ENCODE measurements around the gene MPG. TPM values are rescaled to one million over a fixed set of nuclear protein-coding genes. Genes with fewer than 3 reads are reported as not detected.

The MPG gene
- total and polyA plus RNA-seq, 7 donors = 23.0 to 68.1 (median 43.1) TPM

DNA sequence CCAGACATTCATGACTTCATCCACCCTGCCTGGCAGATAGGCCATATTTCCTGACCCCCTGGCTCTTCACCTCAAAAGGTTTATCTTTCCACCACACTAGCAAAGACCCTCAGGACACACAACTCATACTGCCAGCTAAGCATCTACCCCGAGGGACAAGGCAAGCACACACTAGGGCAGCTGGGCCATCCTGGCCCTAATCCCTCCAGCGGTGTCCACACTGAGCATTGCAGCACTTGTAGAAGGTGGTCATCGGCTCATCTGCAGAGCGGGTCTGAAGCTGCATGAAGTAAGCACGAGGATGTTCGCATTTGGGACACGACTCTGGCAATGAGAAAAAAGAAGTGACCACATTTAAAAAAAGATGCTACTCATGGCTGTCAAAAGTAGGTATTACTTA lies 30.8 kb upstream of the MPG start:
- WGBS, 3 donors = 92 to 96% (median 95%) methylated on average over 7 of the region's 7 CpGs

DNA sequence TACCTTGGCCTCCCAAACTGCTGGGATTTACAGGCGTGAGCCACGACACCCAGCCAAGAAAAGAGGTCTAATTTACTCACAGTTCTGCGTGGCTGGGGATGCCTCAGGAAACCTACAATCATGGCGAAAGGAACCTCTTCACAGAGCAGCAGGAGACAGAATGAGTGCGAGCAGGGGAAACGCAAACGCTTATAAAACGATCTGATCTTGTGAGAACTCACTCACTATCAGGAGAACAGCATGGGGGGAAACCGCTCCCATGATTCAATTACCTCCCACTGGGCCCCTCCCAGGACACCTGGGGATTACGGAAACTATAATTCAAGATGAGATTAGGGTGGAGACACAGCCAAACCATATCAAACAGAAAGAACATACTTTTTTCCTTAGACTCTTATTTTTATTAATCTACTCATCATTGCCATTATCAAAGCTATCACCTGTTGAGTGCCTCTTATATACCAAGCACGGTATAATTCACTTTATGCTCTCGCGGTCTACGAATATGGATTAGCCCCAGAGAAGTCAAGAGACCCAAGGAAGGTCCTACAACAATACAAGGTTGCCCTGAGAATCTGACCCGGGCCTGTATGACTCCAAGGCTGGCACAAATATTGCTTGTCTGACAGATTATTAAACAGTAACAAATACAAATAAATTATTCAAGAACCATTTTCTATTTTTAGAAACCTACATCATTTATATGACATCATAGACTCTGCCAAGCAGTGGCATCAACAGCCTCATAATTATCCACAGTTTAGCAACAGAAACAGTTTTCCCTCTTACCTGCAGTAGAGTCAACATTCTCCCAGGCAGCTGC lies 27.0 kb upstream of the MPG start:
- ATAC-seq (no peak), DNase-seq (no peak)
- H3K27me3 ChIP-seq (ENCODE audit: insufficient read depth in 3 of 3, low read length in 2 of 3) = no peaks in the 10 kb centered on the region
- intact Hi-C loops (cut with DNase I) = no loop called here
- 82 to 88% (median 88%) methylated on average over 15 of the region's 15 CpGs for WGBS, 3 donors
- no peaks in the 10 kb centered on the region for H3K9me3 ChIP-seq
- H3K36me3 ChIP-seq (ENCODE audit: insufficient read depth in 1 of 2, low read depth in 1 of 2) = peaks cover 0 to 38% of the 10 kb centered on the region in 2 donors
- H3K27ac ChIP-seq = no peak overlapping the region
- no peak overlapping the region for H3K4me3 ChIP-seq
- peaks cover 11% of the 10 kb centered on the region for H3K4me1 ChIP-seq
- TF ChIP-seq, protein P1, sequence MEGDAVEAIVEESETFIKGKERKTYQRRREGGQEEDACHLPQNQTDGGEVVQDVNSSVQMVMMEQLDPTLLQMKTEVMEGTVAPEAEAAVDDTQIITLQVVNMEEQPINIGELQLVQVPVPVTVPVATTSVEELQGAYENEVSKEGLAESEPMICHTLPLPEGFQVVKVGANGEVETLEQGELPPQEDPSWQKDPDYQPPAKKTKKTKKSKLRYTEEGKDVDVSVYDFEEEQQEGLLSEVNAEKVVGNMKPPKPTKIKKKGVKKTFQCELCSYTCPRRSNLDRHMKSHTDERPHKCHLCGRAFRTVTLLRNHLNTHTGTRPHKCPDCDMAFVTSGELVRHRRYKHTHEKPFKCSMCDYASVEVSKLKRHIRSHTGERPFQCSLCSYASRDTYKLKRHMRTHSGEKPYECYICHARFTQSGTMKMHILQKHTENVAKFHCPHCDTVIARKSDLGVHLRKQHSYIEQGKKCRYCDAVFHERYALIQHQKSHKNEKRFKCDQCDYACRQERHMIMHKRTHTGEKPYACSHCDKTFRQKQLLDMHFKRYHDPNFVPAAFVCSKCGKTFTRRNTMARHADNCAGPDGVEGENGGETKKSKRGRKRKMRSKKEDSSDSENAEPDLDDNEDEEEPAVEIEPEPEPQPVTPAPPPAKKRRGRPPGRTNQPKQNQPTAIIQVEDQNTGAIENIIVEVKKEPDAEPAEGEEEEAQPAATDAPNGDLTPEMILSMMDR (IDR thresholded peaks at IDR 0.05) = no peak

More for the DNA sequence above, 30.8 kb upstream of the MPG start:
- ATAC-seq (no peak), DNase-seq (no peak)
- no peaks in the 10 kb centered on the region for H3K27me3 ChIP-seq (ENCODE audit: insufficient read depth in 3 of 3, low read length in 2 of 3)
- intact Hi-C loops (cut with DNase I) = no loop called here
- peaks cover 4% of the 10 kb centered on the region for H3K4me1 ChIP-seq
- H3K36me3 ChIP-seq (ENCODE audit: insufficient read depth in 1 of 2, low read depth in 1 of 2) = peaks cover 5 to 53% of the 10 kb centered on the region in 2 donors
- no peaks in the 10 kb centered on the region for H3K9me3 ChIP-seq
- TF ChIP-seq, protein P1 (IDR thresholded peaks at IDR 0.05) = no peak
- no peak overlapping the region for H3K4me3 ChIP-seq
- H3K27ac ChIP-seq = no peak overlapping the region

DNA sequence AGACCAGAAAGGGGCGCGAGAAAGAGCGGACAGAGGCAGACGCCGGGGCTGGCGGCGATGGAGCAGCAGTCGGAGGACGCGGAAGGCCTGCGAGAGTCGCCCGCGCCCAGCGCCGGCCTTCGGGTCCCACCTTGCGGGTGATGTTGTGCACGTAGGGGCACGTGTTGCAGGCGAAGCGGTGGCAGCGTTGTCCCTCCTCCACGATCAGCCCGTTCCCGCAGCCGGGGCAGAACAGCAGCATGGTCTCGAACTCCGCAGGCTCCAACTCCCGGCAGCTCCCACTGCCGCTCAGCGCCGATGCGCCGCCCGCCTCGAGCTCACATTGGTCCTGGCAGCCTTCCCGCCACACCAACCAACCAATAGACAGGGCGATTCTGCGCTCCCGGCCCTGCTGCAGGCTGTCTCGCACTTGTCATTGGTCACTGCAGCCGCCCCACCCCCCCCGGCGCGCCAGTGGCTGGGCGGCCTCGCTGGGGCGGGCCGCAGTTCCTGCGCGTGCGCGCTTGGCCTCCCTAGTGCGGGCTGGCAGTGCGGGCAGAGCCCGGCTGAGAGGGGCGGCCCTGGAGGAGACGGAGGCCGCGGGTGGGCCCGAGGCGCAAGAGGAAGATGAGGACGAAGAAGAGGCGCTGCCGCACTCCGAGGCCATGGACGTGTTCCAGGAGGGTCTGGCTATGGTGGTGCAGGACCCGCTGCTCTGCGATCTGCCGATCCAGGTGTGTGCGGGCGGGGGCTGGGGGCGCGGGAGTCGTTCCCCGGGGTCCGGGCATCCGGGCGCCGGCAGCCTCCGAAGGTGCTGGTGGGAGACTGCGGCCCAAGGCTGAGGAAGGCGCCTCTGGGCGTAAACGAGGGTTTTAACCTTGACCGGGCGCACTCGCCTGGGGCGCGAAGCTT lies 24.4 kb upstream of the MPG start, which contains the start of the genes POLR3K and SNRNP25:
TSS of gene POLR3K (minus strand) at position 263 of the 891 bp plus-strand sequence. CDS start at position 241, 22 bp downstream.
TSS of gene SNRNP25 (plus strand) at position 483 of the 891 bp plus-strand sequence. CDS start at position 672, 189 bp downstream.
- peak within 1 kb of the TSS; percentile 90 for H3K4me3 ChIP-seq
- TF ChIP-seq, protein P1 (IDR thresholded peaks at IDR 0.05) = no peak
- H3K9me3 ChIP-seq = no peaks in the 10 kb centered on the region
- ATAC-seq (peak; percentile 95 to 98 (median 96)), DNase-seq (peak; percentile 100)
- H3K36me3 ChIP-seq (ENCODE audit: insufficient read depth in 1 of 2, low read depth in 1 of 2) = peaks cover 0 to 46% of the 10 kb centered on the region in 2 donors
- 1% methylated on average over 75 to 91 of the region's 91 CpGs for WGBS, 3 donors
- intact Hi-C loops (cut with DNase I) = no loop called here
- H3K27ac ChIP-seq = peak within 1 kb of the TSS; percentile 80
- H3K4me1 ChIP-seq = peaks cover 11% of the 10 kb centered on the region
- no peaks in the 10 kb centered on the region for H3K27me3 ChIP-seq (ENCODE audit: insufficient read depth in 3 of 3, low read length in 2 of 3)

DNA sequence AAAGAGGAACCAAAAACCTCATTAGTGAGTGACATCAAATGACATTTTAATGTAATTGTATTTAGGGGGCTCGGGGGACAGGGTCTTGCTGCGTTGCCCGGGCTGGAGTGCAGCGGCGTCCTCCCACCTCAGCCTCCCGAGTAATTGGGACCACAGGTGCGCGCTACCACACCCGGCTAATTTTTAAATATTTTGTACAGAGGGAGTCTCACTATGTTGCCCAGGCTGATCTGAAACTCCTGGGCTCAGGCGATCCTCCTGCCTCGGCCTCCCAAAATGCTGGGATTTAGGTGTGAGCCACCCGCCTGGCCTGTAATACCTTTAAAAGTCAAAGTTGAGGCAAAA lies 23.8 kb upstream of the MPG start:
- Histone ChIP-seq H3K27ac (no peak overlapping the region), H3K27me3 (ENCODE audit: insufficient read depth in 3 of 3, low read length in 2 of 3) (no peaks in the 10 kb centered on the region), H3K4me1 (peaks cover 11% of the 10 kb centered on the region), H3K4me3 (peak overlapping the region; percentile 90), H3K9me3 (no peaks in the 10 kb centered on the region), H3K36me3 (ENCODE audit: insufficient read depth in 1 of 2, low read depth in 1 of 2) (peaks cover 0 to 52% of the 10 kb centered on the region in 2 donors)
- TF ChIP-seq, protein P1 (IDR thresholded peaks at IDR 0.05) = no peak
- 41 to 48% (median 42%) methylated on average over 12 of the region's 12 CpGs for WGBS, 3 donors
- ATAC-seq (no peak), DNase-seq (peak in 1 of 2 donors; percentile 43)
- intact Hi-C loops (cut with DNase I) = no loop called here

Data from psoas muscle (tissue), 8 donors.